ENCODE results near the gene ACTRT3.
A peak's percentile ranks its signal among the peaks of the same experiment; 100 is the strongest.
"Not testable (repeated sequence)": the region's sequence is repeated elsewhere in the genome, so short reads cannot be mapped to it uniquely, and the experiment has no call there.

The ACTRT3 gene

DNA sequence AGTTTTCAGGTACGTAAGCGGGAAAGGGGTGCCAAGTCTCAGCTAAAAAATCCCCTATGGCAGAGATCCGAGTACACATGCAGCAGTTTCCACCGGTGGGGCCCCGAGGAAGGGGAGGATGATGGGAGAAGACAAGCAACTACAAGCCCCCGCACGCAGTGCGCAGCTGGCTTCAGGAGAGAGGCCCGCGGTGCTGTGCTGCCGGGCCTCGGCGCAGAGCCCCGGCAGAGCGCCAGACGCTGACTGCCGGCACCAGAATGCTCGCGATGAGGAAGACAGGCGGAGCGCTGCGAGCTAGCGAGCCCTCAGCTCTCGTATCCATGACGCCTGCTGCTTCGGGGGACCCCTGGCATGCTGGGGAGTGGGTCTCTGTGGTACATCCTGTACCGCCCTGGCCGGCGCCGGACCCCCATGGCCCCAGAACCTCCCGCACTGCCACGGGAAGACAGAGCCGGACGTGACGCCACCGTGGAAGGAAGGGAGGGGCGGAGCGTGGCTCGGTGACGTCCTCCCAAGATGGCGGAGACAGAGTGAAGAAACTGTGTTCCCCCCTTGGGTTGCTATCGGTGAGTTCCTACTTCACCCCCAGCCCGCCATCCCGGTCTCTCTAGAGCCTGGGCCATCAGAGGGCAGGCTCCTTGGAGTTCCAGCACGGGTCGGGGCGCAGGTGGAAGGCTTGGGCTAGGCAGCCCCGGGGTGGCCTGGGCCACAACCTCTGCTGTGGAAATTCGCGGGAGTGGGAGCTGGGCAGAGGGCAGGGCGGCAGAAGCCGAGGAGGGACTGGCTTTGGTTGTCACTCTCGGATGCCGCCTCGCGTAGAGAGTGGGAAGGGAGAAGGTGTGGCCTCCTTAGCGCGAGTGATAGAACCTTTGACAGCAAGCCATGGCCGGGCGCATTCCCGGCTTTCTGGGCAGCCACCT, 3.8 kb upstream of the ACTRT3 start, which contains the start of gene MYNN:
Gene MYNN, plus strand, starts transcription at position 500 of the 920 bp plus-strand sequence. CDS start 900 bp downstream, outside the sequence.
- peak; percentile 91 for DNase-seq (ENCODE audit: low spot score)

DNA sequence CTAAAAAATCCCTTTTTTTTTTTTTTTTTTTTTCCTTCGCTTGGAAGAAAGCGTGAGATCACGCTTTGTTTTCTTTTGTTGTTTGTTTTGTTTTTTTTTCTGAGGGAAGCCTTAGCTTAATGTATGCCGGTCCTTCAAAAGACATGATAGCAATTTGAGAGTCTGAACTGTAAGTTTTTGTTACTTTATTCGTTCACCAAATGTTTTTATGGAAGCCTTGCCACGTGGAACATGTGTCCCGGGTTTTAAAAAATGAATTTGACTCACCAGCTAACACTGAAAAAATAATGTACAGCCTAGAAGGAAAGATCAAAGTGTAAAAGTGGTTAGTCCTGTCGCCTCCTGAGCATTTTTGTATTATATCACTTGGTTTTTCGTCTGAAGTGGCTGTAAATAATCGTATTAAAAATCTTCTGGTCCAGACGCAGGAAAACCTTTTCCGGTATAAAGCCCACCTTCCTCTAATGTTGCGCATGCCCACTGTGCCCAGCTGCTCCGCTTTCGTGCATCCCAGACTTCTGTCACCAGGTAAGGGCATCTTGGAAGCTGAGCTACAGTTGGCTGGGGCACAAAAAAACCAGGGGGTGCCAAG, 3.0 kb upstream of the ACTRT3 start:
- no peak for DNase-seq (ENCODE audit: low spot score)

DNA sequence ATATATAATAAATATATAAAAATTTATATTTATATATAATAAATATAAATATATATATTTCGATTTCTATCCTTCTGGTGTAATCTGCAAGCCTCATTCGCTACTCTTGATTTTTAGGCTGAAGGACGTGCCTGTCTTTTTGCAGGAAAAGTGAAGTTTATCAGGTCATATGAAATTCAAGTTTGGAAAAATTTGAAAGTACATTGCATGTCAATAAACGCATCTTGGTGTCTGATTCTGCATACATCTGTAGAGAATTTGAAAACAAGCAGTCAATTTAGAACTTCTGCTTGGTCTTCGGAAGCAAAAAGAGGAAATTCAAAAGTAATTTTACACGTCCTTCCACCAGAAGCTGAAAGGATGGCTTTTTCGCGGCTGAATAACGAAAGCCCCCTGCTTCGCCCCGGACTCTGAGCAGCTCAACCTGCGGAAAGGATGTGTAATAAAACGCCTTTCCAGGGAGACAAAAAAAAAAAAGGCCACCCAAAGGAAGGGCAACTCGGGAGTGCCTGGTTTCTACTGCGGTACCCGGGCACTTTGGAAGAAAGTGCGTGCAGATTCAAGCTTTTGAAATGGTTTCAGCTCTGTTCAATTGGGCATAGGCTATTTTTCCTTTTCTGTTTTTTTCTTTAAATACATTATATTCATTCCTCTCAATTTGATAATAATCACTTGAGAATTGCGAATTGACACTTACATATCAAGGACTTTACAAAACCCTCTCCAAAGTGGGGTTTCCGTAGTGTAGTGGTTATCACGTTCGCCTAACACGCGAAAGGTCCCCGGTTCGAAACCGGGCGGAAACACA, 2.3 kb upstream of the ACTRT3 start:
- peak; percentile 76 for DNase-seq (ENCODE audit: low spot score)

DNA sequence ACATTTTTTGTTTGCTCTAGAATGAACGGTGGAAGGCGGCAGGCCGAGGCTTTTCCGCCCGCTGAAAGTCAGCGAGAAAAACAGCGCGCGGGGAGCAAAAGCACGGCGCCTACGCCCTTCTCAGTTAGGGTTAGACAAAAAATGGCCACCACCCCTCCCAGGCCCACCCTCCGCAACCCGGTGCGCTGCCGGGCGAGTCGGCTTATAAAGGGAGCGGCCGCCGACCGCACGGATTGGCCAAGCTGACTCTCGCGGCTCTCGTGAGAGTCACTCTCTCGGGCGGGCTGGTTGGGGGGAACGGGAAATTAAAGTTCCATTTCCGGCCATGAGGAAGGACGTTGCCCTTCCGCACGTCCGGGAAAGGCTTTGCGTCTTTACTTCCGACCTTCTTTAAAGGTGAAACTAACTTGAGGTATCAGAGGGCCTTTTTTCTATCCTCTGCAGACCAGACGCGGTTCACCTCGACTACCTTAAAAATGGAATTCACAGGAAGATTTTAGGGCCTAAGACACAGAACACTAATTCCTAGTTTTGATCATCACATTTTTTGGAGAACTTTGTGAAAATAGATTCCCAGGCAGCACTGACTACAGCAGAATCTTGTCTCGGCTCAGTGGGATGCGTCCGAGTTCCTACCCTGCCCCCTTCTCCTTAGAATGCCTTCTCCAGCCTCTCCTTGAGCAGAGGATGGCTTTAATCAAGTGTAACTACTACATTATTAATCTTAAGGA, 4.3 kb downstream of the ACTRT3 start, which contains the start of gene TERC:
Gene TERC, minus strand, starts transcription at position 179 of the 731 bp plus-strand sequence.
- peak; percentile 91 for DNase-seq (ENCODE audit: low spot score)

DNA sequence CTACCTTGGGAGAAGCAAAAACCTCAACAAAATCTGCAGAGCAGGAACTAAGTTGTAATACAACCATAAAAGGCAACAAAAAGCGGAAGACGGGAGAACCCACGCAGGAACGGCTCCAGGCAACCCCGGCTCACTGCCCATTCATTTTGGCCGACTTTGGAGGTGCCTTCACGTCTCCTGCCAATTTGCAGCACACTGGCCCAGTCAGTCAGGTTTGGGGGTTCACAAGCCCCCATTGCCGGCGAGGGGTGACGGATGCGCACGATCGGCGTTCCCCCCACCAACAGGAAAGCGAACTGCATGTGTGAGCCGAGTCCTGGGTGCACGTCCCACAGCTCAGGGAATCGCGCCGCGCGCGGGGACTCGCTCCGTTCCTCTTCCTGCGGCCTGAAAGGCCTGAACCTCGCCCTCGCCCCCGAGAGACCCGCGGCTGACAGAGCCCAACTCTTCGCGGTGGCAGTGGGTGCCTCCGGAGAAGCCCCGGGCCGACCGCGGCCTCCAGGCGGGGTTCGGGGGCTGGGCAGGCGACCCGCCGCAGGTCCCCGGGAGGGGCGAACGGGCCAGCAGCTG, 5.0 kb downstream of the ACTRT3 start:
- DNase-seq (ENCODE audit: low spot score), result no peak

DNA sequence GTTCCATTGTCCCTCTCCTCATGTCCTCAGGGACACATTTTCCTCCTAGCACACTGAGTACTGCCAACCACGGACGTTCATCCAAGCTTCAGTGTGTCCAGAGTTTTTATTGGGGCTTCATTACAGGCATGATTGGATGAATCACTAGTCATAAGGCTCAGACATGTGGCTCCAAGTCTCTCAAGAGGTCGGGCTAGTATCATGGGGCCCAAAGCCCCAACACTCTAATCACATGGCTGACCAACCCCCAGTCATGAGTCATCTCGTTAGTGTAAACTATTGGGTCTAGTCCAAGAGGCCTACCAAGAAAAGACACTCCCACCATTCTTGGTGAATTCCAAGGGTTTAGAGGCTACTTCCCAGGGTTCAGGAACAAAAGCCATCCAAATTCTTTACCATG, 8.9 kb downstream of the ACTRT3 start:
- no peak for DNase-seq (ENCODE audit: low spot score)

DNA sequence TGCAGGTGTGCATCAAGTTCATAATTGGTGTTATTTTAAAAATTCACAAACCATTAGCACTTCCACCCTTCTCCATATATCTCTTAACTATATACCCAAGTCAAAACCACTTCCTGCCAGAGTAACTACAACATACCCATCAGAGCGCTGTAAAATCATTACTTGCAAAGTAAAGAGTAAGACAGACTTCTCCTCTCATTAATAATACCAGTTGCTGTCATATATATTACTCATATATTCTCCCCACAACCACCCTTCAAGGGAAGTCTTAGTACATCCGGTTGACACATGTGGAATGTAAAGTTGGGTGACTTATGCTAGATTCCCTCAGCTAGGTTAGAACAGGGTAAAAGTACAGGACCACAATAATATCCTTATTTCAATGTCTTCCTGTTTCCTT, 10.1 kb downstream of the ACTRT3 start:
- no peak for DNase-seq (ENCODE audit: low spot score)

DNA sequence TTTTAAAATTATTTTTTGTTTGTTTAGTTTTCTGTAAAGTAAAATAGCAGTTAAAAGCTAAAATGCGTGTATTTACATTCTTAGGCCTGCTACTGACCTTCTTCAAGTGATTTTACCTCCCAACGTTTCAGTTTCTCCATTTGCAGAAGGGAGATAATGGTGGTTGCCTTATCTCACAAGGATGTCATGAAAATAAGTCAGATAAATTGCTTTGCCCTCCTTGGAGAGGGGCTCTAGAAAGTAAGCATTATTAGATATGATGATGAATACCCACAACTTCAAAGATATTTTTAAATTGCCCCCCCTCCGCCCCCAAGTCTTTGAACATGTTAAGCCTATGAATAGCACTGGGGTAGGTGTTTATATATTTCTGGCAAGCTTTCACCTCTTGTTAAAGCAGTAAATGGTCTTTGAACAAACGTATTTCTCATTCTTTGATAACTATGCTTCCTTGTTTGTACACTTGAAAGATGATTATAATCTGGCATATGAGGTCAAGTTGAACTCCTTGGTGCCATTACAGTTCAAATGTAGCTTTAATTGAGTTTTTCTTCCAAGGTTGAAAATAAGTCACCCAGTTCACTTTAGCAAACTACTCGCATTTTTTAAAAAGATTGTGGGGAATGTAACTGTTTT, 10.9 kb downstream of the ACTRT3 start:
- no peak for DNase-seq (ENCODE audit: low spot score)

DNA sequence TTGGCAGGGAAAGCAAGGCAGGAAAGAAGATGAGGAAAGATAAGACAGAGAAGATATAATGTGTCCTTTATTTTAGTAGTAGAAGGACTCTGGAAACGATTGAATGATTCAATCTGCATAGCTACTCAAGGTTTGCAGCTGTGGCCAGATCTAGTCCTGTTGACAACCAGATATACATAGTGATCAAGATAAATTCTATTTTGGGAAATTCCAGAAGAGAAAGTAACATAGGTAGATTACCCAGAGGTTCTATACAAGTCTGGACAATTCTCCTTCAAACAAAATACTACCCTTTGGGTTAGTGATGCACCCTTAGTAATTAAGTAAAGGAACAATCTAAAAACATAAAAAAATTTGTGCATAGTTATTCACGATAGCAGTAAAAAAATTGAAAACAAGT, 13.9 kb downstream of the ACTRT3 start:
- no peak for DNase-seq (ENCODE audit: low spot score)

DNA sequence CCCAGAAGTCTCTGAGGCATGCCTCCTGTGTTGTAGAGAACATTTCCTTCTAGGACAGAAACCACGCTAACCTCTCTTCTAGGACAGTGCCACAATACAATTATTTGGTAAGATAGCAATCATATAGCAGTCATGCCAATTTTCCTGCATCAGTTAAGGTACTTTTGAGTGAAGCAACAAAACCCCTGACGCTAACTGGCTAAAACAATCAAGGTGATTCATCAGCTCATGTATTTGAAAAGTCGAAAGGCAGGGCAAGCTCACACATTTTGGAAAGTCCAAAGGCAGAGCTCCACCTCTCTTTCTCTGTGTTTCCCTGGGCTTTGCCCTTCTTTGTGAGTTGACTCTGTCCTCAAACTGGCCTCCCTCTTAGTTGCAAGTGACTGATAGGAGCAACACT, 14.7 kb downstream of the ACTRT3 start:
- DNase-seq (ENCODE audit: low spot score), result no peak

DNA sequence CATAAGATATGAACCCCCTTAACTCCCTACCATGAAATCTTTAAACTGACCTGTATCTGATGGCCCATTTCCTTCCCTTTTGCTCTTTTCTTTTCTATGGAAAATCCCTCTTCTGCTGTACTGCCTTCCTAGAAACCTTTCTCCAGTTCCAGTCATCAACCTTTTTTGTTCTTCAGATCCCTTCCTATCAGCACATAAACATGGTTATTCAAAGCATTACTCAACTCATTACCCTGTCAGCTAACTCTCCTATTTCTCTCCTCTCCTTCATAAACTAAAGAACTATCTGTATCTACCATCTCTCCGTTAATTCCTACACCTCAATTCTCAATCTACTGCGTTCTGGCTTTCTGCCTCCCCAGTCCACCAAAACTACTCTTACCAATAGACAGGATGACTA, 17.5 kb downstream of the ACTRT3 start:
- no peak for DNase-seq (ENCODE audit: low spot score)

DNA sequence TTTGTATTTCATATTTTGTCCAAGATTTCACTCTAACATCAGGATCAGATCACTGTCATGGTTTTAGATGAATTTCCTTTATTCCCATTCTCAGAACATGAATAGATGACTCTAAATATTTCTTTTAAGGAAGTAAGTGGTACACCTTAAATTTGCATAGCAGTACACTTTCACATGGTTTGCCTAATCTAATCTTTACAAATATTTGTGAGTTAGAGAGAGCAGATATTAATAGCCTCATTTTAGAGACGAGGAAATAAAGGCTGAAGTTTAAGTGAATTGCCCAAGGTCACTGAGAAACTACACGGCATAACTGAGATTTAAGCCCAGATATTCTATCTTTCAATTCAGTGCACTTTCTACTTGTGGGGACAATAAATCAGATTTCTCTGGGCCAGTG, 18.7 kb downstream of the ACTRT3 start:
- no peak for DNase-seq (ENCODE audit: low spot score)

DNA sequence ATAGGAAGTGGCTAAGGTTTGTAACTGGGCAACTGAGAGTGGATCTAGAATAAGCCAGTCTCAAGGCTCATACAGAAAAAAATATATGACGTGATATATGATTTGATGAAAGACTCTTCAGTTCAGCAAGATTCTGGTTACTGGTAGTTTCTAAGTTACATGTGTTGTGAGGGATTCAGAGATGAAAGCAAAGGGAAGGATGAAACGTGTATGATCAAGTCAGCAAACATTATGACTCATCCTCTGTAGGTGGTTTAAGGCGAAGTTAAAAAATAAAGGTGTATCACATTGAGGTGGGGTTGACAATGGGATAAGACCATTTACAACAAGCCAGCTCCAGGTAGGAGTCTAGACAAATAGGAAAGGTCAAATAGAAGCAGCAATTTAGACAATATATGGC, 20.7 kb downstream of the ACTRT3 start:
- no peak for DNase-seq (ENCODE audit: low spot score)

DNA sequence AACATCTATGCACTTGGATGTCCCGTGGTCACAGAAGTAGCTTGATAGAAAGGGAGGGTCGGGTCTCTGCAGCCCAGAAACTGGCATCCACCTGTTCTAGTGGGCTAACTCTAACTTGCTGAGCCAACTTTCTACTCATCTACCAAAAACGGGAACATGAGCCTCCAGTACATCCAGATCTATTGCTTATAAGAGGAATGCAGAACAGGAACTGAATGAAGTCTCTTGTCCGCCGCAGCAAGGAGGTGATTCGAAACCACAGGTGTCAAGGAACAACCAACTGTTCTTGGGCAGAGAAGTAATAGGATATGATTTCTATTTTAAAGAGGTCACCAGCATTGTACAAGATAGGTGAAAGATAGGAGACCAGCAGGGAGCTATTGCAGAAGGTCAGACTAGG, 22.4 kb downstream of the ACTRT3 start:
- no peak for DNase-seq (ENCODE audit: low spot score)

DNA sequence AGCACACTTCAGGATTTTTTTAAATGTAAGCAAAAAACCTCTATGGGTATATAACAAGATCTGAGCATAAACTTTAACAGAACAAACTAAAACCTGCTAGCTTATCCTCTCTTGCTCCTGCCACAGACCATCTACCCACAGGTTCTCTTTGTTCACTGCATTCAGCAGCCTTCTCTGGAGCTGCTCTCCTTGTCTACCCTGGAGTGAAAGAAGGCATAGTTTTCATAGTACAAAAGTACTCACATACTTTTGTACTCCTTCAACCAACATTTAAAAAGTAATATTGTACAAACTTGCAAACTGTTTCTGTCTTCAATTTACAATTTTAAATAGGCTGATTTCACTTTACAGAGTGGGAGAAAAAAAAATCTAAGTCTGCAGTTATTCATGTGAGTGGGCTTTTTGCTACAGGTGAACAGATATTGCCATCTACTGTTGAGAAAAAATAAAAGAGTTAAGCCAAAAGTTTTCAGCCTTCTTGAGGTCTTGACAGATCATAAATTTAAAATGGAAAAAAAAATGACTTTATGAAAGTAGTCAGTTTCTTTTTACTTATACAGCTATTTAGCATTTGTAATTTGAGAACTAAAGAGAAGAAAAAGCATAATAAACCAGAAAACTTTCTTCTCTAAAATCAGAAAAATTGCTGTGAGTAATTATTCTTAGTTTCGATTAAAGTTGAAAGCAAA, 24.9 kb downstream of the ACTRT3 start:
- no peak for DNase-seq (ENCODE audit: low spot score)

DNA sequence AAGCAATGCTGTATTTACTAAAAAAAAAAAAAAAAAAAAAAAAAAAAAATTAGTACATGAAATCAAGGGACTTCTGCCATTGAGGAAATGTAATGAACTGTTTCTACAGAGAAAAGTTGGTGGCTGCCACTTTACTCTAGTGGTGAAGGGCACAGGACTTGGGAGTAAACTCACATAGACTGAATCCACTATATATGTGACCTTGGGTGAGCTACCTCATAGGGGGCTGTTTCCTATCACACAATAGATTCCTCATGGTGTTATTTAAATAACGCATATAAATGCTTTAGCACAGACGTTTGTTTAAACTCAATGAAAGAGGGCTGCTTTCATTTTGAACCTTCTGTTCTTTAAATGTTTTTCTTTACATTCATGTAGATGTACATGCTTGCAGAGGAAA, 30.3 kb downstream of the ACTRT3 start:
- DNase-seq (ENCODE audit: low spot score), result no peak

DNA sequence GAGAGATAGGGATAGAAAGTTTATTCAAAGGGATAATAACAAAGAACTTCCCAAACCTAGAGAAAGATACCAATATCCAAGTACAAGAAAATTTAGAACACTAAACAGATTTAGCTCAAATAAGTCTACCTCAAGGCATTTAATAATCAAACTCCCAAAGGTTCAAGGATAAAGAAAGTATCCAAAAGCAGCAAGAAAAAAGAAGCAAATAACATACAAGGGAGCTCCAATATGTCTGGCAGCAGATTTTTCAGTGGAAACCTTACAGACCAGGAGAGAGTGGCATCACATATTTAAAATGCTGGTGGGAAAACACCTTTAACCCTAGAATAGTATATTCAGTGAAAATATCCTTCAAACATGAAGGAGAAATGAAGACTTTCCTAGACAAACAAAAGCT, 37.5 kb downstream of the ACTRT3 start:
- DNase-seq (ENCODE audit: low spot score), result not testable (repeated sequence)

DNA sequence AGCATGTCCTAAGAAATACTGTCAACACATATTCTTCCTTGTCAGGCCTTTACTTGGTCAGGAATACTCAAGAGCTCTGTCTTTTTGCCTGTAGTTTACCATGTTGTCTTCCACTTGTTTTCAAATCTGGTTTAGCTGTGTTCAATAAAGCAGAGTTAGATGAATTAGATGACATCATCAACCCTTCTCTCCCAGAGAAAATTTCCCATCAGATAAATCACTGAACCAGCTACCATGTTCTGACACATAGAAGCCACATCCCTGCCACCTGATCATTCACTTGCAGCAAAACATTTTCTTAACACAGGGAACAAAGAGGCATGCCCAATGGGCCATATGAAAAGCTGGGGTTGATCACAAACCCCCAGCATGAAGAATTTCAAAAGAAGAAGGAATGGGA, 46.6 kb downstream of the ACTRT3 start:
- no peak for DNase-seq (ENCODE audit: low spot score)

DNA sequence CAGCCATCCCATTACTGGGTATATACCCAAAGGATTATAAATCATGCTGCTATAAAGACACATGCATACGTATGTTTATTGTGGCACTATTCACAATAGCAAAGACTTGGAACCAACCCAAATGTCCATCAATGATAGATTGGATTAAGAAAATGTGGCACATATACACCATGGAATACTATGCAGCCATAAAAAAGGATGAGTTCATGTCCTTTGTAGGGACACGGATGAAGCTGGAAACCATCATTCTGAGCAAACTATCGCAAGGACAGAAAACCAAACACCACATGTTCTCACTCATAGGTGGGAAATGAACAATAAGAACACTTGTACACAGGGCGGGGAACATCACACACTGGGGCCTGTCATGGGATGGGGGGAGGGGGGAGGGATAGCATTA, 50.9 kb downstream of the ACTRT3 start:
- DNase-seq (ENCODE audit: low spot score), result not testable (repeated sequence)
